ENCODE measurements around the gene ZFP91. TPM values are rescaled to one million over a fixed set of nuclear protein-coding genes. Genes with fewer than 3 reads are reported as not detected.

ZFP91 gene
- total RNA-seq, 1 experiment from 2014 or later, result 74.3 TPM

DNA sequence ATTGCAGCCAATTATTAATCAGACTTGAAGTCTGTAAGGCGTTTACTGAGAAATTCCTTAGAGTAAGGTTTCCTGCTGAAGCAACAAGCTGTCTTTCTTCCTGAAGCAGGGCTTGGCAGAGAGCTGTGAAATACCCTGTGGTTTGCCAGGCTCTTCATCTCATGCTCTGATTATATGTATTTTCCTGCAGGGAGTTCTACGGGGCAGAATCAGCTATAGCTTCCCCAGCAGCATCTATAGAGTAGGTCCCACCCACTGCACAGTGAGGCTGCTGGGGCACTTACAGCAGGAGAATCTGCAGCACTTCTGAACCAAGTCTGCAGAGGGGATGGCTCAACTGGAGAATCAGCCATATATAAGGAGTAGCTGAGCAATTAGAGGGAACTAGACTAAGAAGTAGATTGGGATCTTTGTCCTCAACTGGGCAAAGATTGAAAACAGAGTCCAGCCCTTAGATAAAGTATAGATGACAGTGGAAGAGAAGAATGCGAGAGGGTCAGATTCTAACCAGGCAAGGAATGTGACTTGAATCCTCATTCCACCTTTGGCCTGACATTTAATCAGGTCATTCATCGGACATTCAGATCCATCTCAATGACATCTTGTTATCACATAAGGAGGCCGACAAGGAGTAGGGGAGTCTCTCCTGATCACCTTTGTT is 81.2 kb downstream of the ZFP91 start:
- no peak for DNase-seq (ENCODE audit: low spot score)
- Histone ChIP-seq H3K4me1 (ENCODE audit: insufficient read depth, low read length, poor library complexity, severe bottlenecking) (no peaks in the 10 kb centered on the region), H3K27ac (ENCODE audit: low read depth, low read length, poor library complexity, severe bottlenecking) (no peak overlapping the region), H3K9me3 (ENCODE audit: low read depth, low read length, poor library complexity, severe bottlenecking) (no peaks in the 10 kb centered on the region), H3K4me3 (ENCODE audit: low read depth, low read length, poor library complexity, severe bottlenecking) (no peak overlapping the region), H3K36me3 (ENCODE audit: insufficient read depth, low read length, poor library complexity, severe bottlenecking) (no peaks in the 10 kb centered on the region), H3K27me3 (replicated peaks; ENCODE audit: insufficient read depth, low read depth, low read length, poor library complexity) (no peaks in the 10 kb centered on the region)
- ChIA-PET POLR2A (ENCODE audit: low non-redundant PET) (no interaction called here), CTCF (no interaction called here)
- no TSS peak for BruUV-seq (replicated peaks)
- intact Hi-C loops (cut with micrococcal nuclease; ENCODE audit: unreplicated experiment), result no loop called here
- TF ChIP-seq EZH2 (IDR thresholded peaks at IDR 0.05; ENCODE audit: borderline replicate concordance, low read depth, low read length, poor library complexity, severe bottlenecking) (no peak), CTCF (conservative IDR thresholded peaks at IDR 0.05; ENCODE audit: low read depth, low read length) (no peak)

Other genes with a start within 250 kb of the ZFP91 start
- gene OR5B17, start 220.0 kb upstream of the ZFP91 start, total RNA-seq (2021), result not detected in 2 replicates
- gene OR5B3, start 172.2 kb upstream of the ZFP91 start, total RNA-seq (2021), result not detected in 2 replicates
- gene OR5B2, start 150.9 kb upstream of the ZFP91 start, total RNA-seq (2021), result not detected in 2 replicates
- not detected in 2 replicates for gene OR5B12, start 136.8 kb upstream of the ZFP91 start, total RNA-seq (2021)
- not detected in 2 replicates for gene OR5B21, start 71.0 kb upstream of the ZFP91 start, total RNA-seq (2021)
- gene LPXN, start 3.2 kb upstream of the ZFP91 start, total RNA-seq (2021), result 3.3 and 3.8 TPM in 2 replicates
- 5.1 and 5.5 TPM in 2 replicates for gene CNTF, start 43.6 kb downstream of the ZFP91 start, total RNA-seq (2021)
- gene GLYAT, start 152.9 kb downstream of the ZFP91 start, total RNA-seq (2021), result 0.39 TPM in 1 of 2 replicates, not detected in the other